K562 (cell line): Measurements from ENCODE around the gene CEBPE. TPM values are rescaled to one million over a fixed set of nuclear protein-coding genes. Genes with fewer than 3 reads are reported as not detected.
A peak's percentile ranks its signal among the peaks of the same experiment; 100 is the strongest.

Experiments
- DACH1 ChIP-seq: fragments of 450-650 bp; IDR thresholded peaks from 2 replicates; pipeline ENCODE4 v1.6.1; 2018; ENCODE audit not compliant: partially characterized antibody
- GATAD2A ChIP-seq: fragments of 450-650 bp; IDR thresholded peaks from 2 replicates; pipeline ENCODE4 v1.6.1; 2017
- TAF1 ChIP-seq: IDR thresholded peaks from 2 replicates; pipeline ENCODE4 v1.6.1; 2011; ENCODE audit warnings: mild to moderate bottlenecking, low read length, moderate library complexity; ENCODE audit not compliant: insufficient read depth, control insufficient read depth, severe bottlenecking; ENCODE audit errors: extremely low read depth
- ZNF57 ChIP-seq: fragments of 450-650 bp; formaldehyde crosslinking; IDR thresholded peaks from 2 replicates; pipeline ENCODE4 v1.4.0; 2020; ENCODE audit warnings: mild to moderate bottlenecking, moderate library complexity
- ZNF707 ChIP-seq: fragments of 250-450 bp; sonication (Bioruptor Pico); conservative IDR thresholded peaks from 2 replicates; pipeline ENCODE4 v1.8.0; 2022; ENCODE audit warnings: inconsistent platforms, mild to moderate bottlenecking, moderate library complexity
- polyA plus RNA-seq, 8 experiments: library from polyadenylated mRNA; depleted of rRNA in 4 of 8; stranded (reverse) in 5 of 8; unstranded in 3 of 8; fragments of >200 nt; fragmentation: Nextera tagmentation in 2 of 8; fragmentation: Illumina TruSeq in 1 of 8; extraction: Ambion mirVana in 2 of 8; extraction: Trizol in 1 of 8; gene quantifications; 2 replicates each; pipeline versions ENCODE4 v1.2.1 to v1.2.3, GENCODE V29; 2011 to 2014; ENCODE audit warnings: inconsistent platforms in 1 of 8, missing spikeins in 1 of 8
- total RNA-seq, 7 experiments: library from RNA; depleted of rRNA in 6 of 7; stranded (reverse); fragments of >200 nt in 6 of 7; fragmentation: Illumina TruSeq in 2 of 7; extraction: Trizol in 2 of 7; gene quantifications; 2 replicates each; pipeline versions ENCODE4 v1.2.1 to v1.2.3, GENCODE V29; 2011 to 2021; ENCODE audit warnings: low replicate concordance in 1 of 7
- TF ChIP-seq, protein P1 (sequence below): fragments of 450-650 bp; IDR thresholded peaks from 2 replicates; pipeline ENCODE4 v1.6.1; 2018; ENCODE audit not compliant: partially characterized antibody
- TF ChIP-seq, protein P2 (sequence below): fragments of 450-650 bp; formaldehyde crosslinking; IDR thresholded peaks from 2 replicates; pipeline ENCODE4 v1.4.0; 2020; ENCODE audit warnings: mild to moderate bottlenecking, moderate library complexity
- TF ChIP-seq, protein P3 (sequence below): fragments of 200-800 bp; sonication (Bioruptor generic); IDR thresholded peaks from 2 replicates; pipeline ENCODE4 v1.6.1; 2017; ENCODE audit warnings: missing genetic modification characterization, missing compliant biosample characterization
- TF ChIP-seq, protein P4 (sequence below): fragments of 250-450 bp; sonication (Bioruptor Pico); IDR thresholded peaks from 2 replicates; pipeline ENCODE4 v1.5.0; 2020; ENCODE audit warnings: mild to moderate bottlenecking
- TF ChIP-seq, protein P5 (sequence below): sonication (generic); formaldehyde crosslinking; IDR thresholded peaks from 2 replicates; pipeline ENCODE4 v1.8.0; 2022; ENCODE audit warnings: mild to moderate bottlenecking, missing genetic modification reagents
- TF ChIP-seq, protein P6 (sequence below): fragments of 450-650 bp; formaldehyde crosslinking; IDR thresholded peaks from 2 replicates; pipeline ENCODE4 v1.4.0; 2022; ENCODE audit warnings: mild to moderate bottlenecking, moderate library complexity

CEBPE gene
- total and polyA plus RNA-seq, 9 of the 15 experiments (the other 6 are each of a cell fraction or from before 2014, with no cell fraction given), result 0.09 to 0.15 (median 0.13) TPM; not detected in 6

DNA sequence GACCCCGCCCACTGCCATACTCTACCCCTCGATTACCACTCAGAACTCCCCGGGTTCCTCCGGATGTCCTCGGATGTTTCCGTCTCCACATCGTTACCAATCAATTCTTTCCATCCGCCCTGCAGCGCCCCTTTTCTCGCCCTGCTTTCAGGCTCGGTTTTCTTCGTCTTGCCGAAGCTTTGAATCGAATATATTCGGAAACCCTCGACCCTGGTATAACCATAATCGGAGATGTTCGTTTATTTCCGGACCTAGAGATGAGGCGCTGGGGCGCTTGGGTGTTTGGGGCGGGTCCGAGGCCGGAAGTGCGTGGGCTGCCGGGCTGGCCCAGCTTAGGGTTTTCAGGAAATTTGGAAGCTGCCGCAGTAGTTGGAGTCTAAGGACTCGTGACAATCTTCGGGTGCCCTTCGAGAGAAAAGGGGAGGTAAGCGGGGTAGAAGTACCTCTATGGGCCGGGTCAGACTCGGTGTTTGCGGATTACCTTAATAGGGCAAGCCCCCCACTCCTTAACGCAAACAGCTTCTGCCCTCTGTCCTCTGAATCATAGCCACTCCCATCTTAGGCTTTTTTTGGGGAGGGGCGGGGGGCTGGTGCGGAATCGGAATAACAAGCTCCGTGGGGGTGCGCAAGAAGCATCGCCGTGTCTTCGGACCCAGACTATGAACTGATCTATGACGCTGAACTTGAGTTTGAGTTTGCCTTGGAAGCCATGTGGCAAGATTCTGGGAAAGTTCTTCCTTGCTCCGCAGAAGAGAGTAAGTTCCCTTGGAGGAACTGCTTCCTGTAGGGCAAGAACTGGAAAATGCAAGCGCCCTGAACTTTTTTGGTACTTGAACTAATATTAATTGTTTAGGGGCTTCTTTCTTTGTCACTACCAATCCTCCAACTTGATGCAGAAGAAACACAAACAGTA, 23.6 kb downstream of the CEBPE start, which contains the start of gene C14orf119 (continued):
- TF ChIP-seq, protein P1, sequence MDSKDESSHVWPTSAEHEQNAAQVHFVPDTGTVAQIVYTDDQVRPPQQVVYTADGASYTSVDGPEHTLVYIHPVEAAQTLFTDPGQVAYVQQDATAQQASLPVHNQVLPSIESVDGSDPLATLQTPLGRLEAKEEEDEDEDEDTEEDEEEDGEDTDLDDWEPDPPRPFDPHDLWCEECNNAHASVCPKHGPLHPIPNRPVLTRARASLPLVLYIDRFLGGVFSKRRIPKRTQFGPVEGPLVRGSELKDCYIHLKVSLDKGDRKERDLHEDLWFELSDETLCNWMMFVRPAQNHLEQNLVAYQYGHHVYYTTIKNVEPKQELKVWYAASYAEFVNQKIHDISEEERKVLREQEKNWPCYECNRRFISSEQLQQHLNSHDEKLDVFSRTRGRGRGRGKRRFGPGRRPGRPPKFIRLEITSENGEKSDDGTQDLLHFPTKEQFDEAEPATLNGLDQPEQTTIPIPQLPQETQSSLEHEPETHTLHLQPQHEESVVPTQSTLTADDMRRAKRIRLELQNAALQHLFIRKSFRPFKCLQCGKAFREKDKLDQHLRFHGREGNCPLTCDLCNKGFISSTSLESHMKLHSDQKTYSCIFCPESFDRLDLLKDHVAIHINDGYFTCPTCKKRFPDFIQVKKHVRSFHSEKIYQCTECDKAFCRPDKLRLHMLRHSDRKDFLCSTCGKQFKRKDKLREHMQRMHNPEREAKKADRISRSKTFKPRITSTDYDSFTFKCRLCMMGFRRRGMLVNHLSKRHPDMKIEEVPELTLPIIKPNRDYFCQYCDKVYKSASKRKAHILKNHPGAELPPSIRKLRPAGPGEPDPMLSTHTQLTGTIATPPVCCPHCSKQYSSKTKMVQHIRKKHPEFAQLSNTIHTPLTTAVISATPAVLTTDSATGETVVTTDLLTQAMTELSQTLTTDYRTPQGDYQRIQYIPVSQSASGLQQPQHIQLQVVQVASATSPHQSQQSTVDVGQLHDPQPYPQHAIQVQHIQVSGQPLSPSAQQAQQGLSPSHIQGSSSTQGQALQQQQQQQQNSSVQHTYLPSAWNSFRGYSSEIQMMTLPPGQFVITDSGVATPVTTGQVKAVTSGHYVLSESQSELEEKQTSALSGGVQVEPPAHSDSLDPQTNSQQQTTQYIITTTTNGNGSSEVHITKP, result peak; percentile 89
- peak; percentile 72 for TF ChIP-seq TAF1
- TF ChIP-seq, protein P2, sequence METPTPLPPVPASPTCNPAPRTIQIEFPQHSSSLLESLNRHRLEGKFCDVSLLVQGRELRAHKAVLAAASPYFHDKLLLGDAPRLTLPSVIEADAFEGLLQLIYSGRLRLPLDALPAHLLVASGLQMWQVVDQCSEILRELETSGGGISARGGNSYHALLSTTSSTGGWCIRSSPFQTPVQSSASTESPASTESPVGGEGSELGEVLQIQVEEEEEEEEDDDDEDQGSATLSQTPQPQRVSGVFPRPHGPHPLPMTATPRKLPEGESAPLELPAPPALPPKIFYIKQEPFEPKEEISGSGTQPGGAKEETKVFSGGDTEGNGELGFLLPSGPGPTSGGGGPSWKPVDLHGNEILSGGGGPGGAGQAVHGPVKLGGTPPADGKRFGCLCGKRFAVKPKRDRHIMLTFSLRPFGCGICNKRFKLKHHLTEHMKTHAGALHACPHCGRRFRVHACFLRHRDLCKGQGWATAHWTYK (CRISPR knock-in tag), result no peak; the same call in 1 of the 2 replicates
- TF ChIP-seq DACH1, result no peak
- TF ChIP-seq, protein P3, sequence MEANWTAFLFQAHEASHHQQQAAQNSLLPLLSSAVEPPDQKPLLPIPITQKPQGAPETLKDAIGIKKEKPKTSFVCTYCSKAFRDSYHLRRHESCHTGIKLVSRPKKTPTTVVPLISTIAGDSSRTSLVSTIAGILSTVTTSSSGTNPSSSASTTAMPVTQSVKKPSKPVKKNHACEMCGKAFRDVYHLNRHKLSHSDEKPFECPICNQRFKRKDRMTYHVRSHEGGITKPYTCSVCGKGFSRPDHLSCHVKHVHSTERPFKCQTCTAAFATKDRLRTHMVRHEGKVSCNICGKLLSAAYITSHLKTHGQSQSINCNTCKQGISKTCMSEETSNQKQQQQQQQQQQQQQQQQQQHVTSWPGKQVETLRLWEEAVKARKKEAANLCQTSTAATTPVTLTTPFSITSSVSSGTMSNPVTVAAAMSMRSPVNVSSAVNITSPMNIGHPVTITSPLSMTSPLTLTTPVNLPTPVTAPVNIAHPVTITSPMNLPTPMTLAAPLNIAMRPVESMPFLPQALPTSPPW (CRISPR knock-in tag), result peak; percentile 89
- no peak for TF ChIP-seq ZNF707 (CRISPR knock-in tag)
- TF ChIP-seq GATAD2A, result 0 out of 2 replicates have a peak, but pooled peaks have one; percentile 57
- TF ChIP-seq ZNF57 (CRISPR knock-in tag), result no peak
- TF ChIP-seq, protein P4, sequence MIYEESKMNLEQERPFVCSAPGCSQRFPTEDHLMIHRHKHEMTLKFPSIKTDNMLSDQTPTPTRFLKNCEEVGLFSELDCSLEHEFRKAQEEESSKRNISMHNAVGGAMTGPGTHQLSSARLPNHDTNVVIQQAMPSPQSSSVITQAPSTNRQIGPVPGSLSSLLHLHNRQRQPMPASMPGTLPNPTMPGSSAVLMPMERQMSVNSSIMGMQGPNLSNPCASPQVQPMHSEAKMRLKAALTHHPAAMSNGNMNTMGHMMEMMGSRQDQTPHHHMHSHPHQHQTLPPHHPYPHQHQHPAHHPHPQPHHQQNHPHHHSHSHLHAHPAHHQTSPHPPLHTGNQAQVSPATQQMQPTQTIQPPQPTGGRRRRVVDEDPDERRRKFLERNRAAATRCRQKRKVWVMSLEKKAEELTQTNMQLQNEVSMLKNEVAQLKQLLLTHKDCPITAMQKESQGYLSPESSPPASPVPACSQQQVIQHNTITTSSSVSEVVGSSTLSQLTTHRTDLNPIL (CRISPR knock-in tag), result no peak
- TF ChIP-seq, protein P5, sequence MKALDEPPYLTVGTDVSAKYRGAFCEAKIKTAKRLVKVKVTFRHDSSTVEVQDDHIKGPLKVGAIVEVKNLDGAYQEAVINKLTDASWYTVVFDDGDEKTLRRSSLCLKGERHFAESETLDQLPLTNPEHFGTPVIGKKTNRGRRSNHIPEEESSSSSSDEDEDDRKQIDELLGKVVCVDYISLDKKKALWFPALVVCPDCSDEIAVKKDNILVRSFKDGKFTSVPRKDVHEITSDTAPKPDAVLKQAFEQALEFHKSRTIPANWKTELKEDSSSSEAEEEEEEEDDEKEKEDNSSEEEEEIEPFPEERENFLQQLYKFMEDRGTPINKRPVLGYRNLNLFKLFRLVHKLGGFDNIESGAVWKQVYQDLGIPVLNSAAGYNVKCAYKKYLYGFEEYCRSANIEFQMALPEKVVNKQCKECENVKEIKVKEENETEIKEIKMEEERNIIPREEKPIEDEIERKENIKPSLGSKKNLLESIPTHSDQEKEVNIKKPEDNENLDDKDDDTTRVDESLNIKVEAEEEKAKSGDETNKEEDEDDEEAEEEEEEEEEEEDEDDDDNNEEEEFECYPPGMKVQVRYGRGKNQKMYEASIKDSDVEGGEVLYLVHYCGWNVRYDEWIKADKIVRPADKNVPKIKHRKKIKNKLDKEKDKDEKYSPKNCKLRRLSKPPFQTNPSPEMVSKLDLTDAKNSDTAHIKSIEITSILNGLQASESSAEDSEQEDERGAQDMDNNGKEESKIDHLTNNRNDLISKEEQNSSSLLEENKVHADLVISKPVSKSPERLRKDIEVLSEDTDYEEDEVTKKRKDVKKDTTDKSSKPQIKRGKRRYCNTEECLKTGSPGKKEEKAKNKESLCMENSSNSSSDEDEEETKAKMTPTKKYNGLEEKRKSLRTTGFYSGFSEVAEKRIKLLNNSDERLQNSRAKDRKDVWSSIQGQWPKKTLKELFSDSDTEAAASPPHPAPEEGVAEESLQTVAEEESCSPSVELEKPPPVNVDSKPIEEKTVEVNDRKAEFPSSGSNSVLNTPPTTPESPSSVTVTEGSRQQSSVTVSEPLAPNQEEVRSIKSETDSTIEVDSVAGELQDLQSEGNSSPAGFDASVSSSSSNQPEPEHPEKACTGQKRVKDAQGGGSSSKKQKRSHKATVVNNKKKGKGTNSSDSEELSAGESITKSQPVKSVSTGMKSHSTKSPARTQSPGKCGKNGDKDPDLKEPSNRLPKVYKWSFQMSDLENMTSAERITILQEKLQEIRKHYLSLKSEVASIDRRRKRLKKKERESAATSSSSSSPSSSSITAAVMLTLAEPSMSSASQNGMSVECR (CRISPR knock-in tag), result no peak; the same call in 1 of the 2 replicates
- TF ChIP-seq, protein P6, sequence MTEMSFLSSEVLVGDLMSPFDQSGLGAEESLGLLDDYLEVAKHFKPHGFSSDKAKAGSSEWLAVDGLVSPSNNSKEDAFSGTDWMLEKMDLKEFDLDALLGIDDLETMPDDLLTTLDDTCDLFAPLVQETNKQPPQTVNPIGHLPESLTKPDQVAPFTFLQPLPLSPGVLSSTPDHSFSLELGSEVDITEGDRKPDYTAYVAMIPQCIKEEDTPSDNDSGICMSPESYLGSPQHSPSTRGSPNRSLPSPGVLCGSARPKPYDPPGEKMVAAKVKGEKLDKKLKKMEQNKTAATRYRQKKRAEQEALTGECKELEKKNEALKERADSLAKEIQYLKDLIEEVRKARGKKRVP (CRISPR knock-in tag), result 0 out of 2 replicates have a peak, but pooled peaks have one; percentile 4
